Measurements from ENCODE around the gene ANO1.

Gene ANO1

GRCh38 chr11:70099578-70100279 is 21.6 kb downstream of the ANO1 start:
- DNase-seq, result no peak

- no peak for DNase-seq
These were observed 22.1 kb downstream of the ANO1 start for GRCh38 chr11:70100280-70100603.

- DNase-seq, result no peak
These were observed 22.7 kb downstream of the ANO1 start for GRCh38 chr11:70100791-70101190.

- DNase-seq, result no peak
These were observed 25.3 kb downstream of the ANO1 start for GRCh38 chr11:70103256-70103975.

- DNase-seq, result no peak
These were observed 26.3 kb downstream of the ANO1 start for GRCh38 chr11:70104419-70104818.

GRCh38 chr11:70104961-70105360 is 26.8 kb downstream of the ANO1 start:
- DNase-seq, result no peak

GRCh38 chr11:70105369-70105754 is 27.2 kb downstream of the ANO1 start:
- no peak for DNase-seq

- no peak for DNase-seq
These were observed 27.8 kb downstream of the ANO1 start for GRCh38 chr11:70105755-70106571.

- DNase-seq, result no peak
These were observed 28.6 kb downstream of the ANO1 start for GRCh38 chr11:70106757-70107156.

- DNase-seq, result no peak
These were observed 29.1 kb downstream of the ANO1 start for GRCh38 chr11:70107191-70107590.

- DNase-seq, result no peak
These were observed 29.6 kb downstream of the ANO1 start for GRCh38 chr11:70107756-70108155.

GRCh38 chr11:70108250-70108649 is 30.1 kb downstream of the ANO1 start:
- no peak for DNase-seq

GRCh38 chr11:70109006-70109405 is 30.9 kb downstream of the ANO1 start:
- no peak for DNase-seq

- DNase-seq, result no peak
These were observed 31.8 kb downstream of the ANO1 start for GRCh38 chr11:70109903-70110302.

GRCh38 chr11:70110538-70111055 is 32.5 kb downstream of the ANO1 start:
- DNase-seq, result no peak

- DNase-seq, result no peak
These were observed 33.3 kb downstream of the ANO1 start for GRCh38 chr11:70111269-70112016.

- DNase-seq, result no peak
These were observed 33.9 kb downstream of the ANO1 start for GRCh38 chr11:70112017-70112434.

- no peak for DNase-seq
These were observed 35.7 kb downstream of the ANO1 start for GRCh38 chr11:70113801-70114200.

GRCh38 chr11:70115778-70116177 is 37.7 kb downstream of the ANO1 start:
- no peak for DNase-seq

- no peak for DNase-seq
These were observed 38.4 kb downstream of the ANO1 start for GRCh38 chr11:70116386-70117065.

GRCh38 chr11:70117567-70118145 is 39.5 kb downstream of the ANO1 start:
- DNase-seq, result no peak

- no peak for DNase-seq
These were observed 40.5 kb downstream of the ANO1 start for GRCh38 chr11:70118642-70119041.
